HEK293 (cell line): ENCODE measurements around the gene NUP153.
"Not testable (repeated sequence)": the region's sequence is repeated elsewhere in the genome, so short reads cannot be mapped to it uniquely, and the experiment has no call there.

Experiments used
- KLF9 ChIP-seq: fragments of 450-650 bp; formaldehyde crosslinking; IDR thresholded peaks from 2 replicates; pipeline ENCODE4 v1.5.1; 2016; ENCODE audit warnings: missing biosample characterization, missing genetic modification characterization, low read depth
- PRDM1 ChIP-seq: fragments of 450-650 bp; formaldehyde crosslinking; IDR thresholded peaks from 2 replicates; pipeline ENCODE4; 2016; ENCODE audit warnings: missing biosample characterization, missing genetic modification characterization
- ZBTB21 ChIP-seq: fragments of 450-650 bp; formaldehyde crosslinking; IDR thresholded peaks from 2 replicates; pipeline ENCODE4 v1.5.1; 2017; ENCODE audit warnings: missing biosample characterization, missing genetic modification characterization
- ZNF121 ChIP-seq: fragments of 450-650 bp; formaldehyde crosslinking; IDR thresholded peaks from 2 replicates; pipeline ENCODE4 v1.5.1; 2016; ENCODE audit warnings: missing biosample characterization, missing genetic modification characterization
- ZNF311 ChIP-seq: fragments of 450-650 bp; formaldehyde crosslinking; IDR thresholded peaks from 2 replicates; pipeline ENCODE4 v1.5.1; 2017; ENCODE audit warnings: missing biosample characterization, missing genetic modification characterization, borderline replicate concordance
- ZNF473 ChIP-seq: fragments of 450-650 bp; formaldehyde crosslinking; IDR thresholded peaks from 2 replicates; pipeline ENCODE4 v1.5.1; 2017; ENCODE audit warnings: missing biosample characterization, missing genetic modification characterization
- ZNF510 ChIP-seq: fragments of 450-650 bp; formaldehyde crosslinking; IDR thresholded peaks from 2 replicates; pipeline ENCODE4 v1.5.1; 2018; ENCODE audit warnings: mild to moderate bottlenecking, missing genetic modification characterization, missing biosample characterization; ENCODE audit not compliant: insufficient replicate concordance
- ZNF530 ChIP-seq: fragments of 450-650 bp; formaldehyde crosslinking; IDR thresholded peaks from 2 replicates; pipeline ENCODE4 v1.5.1; 2016; ENCODE audit warnings: low read depth, missing biosample characterization, missing genetic modification characterization
- ZNF629 ChIP-seq: fragments of 450-650 bp; formaldehyde crosslinking; IDR thresholded peaks from 2 replicates; pipeline ENCODE4 v1.5.1; 2017; ENCODE audit warnings: missing biosample characterization, missing genetic modification characterization
- TF ChIP-seq, protein P1 (sequence below): fragments of 450-650 bp; formaldehyde crosslinking; IDR thresholded peaks from 2 replicates; pipeline ENCODE4 v1.5.1; 2016; ENCODE audit warnings: missing biosample characterization, missing genetic modification characterization
- TF ChIP-seq, protein P2 (sequence below): fragments of 450-650 bp; formaldehyde crosslinking; IDR thresholded peaks from 2 replicates; pipeline ENCODE4 v1.5.1; 2016; ENCODE audit warnings: missing biosample characterization, missing genetic modification characterization
- TF ChIP-seq, protein P3 (sequence below): fragments of 450-650 bp; formaldehyde crosslinking; IDR thresholded peaks from 2 replicates; pipeline ENCODE4 v1.5.1; 2017; ENCODE audit warnings: missing biosample characterization, missing genetic modification characterization

DNA sequence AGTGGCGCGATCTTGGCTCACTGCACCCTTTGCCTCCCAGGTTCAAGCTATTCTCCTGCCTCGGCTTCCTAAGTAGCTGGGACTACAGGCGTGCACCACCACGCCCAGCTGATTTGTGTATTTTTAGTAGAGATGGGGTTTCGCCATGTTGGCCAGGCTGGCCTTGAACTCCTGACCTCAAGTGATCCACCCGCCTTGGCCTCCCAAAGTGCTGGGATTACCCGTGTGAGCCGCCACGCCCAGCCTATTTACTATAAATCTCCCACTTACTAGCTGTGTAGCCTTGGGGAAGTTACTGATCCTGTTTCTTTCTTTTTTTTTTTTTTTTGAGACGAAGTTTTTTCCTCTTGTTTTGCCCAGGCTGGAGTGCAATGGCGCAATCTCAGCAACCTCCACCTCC lies 1.3 kb upstream of the NUP153 start:
- TF ChIP-seq ZBTB21 (tag by site-specific recombination); KLF9; ZNF629 (tag by site-specific recombination); ZNF473 (tag by site-specific recombination); PRDM1; ZNF510 (tag by site-specific recombination); ZNF311 (tag by site-specific recombination); ZNF530 (tag by site-specific recombination); ZNF121 (tag by site-specific recombination): not testable (repeated sequence)
- TF ChIP-seq, protein P1, sequence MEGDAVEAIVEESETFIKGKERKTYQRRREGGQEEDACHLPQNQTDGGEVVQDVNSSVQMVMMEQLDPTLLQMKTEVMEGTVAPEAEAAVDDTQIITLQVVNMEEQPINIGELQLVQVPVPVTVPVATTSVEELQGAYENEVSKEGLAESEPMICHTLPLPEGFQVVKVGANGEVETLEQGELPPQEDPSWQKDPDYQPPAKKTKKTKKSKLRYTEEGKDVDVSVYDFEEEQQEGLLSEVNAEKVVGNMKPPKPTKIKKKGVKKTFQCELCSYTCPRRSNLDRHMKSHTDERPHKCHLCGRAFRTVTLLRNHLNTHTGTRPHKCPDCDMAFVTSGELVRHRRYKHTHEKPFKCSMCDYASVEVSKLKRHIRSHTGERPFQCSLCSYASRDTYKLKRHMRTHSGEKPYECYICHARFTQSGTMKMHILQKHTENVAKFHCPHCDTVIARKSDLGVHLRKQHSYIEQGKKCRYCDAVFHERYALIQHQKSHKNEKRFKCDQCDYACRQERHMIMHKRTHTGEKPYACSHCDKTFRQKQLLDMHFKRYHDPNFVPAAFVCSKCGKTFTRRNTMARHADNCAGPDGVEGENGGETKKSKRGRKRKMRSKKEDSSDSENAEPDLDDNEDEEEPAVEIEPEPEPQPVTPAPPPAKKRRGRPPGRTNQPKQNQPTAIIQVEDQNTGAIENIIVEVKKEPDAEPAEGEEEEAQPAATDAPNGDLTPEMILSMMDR (tag by site-specific recombination), result not testable (repeated sequence)
- TF ChIP-seq, protein P2, sequence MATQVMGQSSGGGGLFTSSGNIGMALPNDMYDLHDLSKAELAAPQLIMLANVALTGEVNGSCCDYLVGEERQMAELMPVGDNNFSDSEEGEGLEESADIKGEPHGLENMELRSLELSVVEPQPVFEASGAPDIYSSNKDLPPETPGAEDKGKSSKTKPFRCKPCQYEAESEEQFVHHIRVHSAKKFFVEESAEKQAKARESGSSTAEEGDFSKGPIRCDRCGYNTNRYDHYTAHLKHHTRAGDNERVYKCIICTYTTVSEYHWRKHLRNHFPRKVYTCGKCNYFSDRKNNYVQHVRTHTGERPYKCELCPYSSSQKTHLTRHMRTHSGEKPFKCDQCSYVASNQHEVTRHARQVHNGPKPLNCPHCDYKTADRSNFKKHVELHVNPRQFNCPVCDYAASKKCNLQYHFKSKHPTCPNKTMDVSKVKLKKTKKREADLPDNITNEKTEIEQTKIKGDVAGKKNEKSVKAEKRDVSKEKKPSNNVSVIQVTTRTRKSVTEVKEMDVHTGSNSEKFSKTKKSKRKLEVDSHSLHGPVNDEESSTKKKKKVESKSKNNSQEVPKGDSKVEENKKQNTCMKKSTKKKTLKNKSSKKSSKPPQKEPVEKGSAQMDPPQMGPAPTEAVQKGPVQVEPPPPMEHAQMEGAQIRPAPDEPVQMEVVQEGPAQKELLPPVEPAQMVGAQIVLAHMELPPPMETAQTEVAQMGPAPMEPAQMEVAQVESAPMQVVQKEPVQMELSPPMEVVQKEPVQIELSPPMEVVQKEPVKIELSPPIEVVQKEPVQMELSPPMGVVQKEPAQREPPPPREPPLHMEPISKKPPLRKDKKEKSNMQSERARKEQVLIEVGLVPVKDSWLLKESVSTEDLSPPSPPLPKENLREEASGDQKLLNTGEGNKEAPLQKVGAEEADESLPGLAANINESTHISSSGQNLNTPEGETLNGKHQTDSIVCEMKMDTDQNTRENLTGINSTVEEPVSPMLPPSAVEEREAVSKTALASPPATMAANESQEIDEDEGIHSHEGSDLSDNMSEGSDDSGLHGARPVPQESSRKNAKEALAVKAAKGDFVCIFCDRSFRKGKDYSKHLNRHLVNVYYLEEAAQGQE (tag by site-specific recombination), result not testable (repeated sequence)
- TF ChIP-seq, protein P3, sequence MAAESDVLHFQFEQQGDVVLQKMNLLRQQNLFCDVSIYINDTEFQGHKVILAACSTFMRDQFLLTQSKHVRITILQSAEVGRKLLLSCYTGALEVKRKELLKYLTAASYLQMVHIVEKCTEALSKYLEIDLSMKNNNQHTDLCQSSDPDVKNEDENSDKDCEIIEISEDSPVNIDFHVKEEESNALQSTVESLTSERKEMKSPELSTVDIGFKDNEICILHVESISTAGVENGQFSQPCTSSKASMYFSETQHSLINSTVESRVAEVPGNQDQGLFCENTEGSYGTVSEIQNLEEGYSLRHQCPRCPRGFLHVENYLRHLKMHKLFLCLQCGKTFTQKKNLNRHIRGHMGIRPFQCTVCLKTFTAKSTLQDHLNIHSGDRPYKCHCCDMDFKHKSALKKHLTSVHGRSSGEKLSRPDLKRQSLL (tag by site-specific recombination), result not testable (repeated sequence)
